Stimulated activated CD8-positive, alpha-beta memory T cell treated with anti-CD3 and anti-CD28 coated beads, Interleukin-15, amount 100 ng/mL, for 4 hours (primary cell): Measurements from ENCODE around the gene ZNF71.
"Not testable (repeated sequence)": the region's sequence is repeated elsewhere in the genome, so short reads cannot be mapped to it uniquely, and the experiment has no call there.

Source experiments
- DNase-seq, 2 donors: peaks; one replicate each; pipeline ENCODE4 v3.0.0-alpha.2; 2020; ENCODE audit warnings: low read depth in 2 of 2

ZNF71 gene

GRCh38 chr19:56622374-56622773 is 27.3 kb downstream of the ZNF71 start:
- DNase-seq = no peak

DNA sequence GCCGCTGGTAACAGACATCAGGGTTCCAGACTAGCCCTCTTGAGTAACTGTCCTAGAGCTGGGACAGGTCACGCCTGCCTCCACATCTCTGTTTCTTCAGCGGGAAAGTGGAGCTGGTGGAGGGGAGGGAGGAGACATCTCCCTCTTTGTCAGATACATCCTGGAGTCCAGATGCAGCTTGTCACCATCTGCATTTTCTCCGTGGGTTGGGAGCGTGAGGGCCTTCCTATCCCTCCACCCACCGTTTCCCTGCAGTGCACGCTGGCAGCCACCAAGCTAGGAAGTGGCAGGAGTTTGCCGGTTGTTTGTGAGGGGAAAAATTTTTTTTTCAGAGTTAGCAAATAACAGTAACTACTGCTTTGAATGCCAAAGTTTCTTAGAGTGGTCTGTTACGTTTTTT is 27.9 kb downstream of the ZNF71 start:
- no peak for DNase-seq

DNA sequence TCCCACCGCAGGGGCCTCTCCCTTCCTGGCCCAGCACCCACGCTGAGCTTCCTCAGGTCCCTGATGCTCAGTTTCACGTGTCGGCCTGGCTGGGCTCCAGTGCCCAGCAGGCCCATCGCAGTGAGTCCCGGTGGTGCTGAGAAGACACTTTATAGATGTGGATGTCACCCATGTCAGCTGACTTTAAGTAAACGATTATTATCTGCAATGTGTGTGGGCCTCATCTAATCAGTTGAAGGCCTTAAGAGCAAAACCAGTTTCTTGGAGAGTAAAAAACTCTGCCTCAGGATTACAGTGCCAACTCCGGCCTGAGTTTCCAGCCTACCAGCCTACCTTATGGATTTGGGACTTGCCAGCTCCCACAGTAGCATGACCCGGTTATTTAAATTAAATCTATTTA is 30.6 kb downstream of the ZNF71 start:
- DNase-seq = no peak

GRCh38 chr19:56633021-56633420 is 37.9 kb downstream of the ZNF71 start:
- no peak for DNase-seq

DNA sequence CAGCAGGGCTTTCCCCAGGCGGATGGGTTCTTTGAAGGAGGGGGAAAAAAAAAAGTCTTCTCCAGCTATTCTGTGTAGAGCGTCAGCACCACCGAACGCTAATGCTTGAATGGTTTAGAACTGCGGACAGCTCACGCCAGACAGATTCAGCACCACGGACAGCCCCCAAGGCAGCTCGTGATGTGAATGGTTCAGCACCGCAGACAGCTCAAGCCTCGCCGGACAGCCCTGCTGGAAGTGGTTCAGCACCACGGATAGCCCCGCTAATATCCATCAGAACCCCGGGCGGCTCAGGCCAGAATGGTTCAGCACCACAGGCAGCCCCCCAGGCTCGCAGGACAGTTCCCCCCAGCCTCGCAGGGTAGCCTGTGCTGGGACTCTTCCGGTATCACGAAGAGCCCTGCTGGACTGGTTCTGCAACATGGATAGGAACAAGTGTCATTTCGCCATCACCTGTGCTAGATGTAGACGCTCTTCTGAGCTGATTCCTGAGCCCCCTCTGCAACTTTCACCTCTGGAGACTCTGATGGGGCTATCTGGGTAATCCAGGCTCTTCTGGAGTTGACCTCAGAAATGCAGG is 43.0 kb downstream of the ZNF71 start:
- no peak for DNase-seq

GRCh38 chr19:56639217-56639616 is 44.1 kb downstream of the ZNF71 start:
- no peak for DNase-seq

DNA sequence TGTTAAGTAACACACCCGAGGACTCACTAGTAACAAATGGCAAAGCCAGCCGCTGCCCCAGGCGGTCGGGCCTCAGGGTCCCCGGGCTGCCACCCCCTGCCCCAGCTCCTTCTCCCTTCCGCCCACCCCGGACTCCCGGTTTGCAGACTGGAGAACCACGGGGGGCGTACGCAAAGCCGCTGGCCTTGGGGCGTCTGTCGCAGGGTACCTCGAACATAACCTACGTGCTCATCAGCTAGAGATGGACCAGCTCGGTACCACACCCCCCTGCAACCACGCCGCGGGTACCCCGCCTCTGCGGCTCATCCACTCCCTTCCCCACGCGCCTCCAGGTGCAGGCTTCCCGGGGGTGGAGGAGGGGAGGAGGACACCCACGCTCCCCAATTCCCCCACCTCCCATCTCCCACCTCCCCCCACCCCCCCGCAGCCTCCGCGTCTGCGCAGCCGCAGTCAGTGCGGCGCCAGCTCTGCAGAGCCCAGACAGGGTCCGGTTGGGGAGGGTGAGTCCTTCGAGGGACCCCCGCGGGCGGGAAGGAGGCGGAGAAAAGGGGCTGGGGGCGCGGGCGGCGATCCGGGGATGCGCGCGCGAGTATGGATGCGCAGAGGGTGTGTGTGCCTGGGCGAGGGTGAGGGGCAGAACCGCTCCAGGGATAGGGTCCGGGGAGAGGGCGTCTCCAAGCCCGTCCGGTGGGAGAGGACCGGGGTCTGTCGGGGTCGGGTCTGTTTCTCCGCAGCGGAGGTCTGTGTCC is 47.8 kb downstream of the ZNF71 start, which contains the start of gene SMIM17:
SMIM17 (plus strand) TSS at position 449 of the 749 bp plus-strand sequence. CDS start 2,509 bp downstream, outside the sequence.
- DNase-seq = no peak

- no peak for DNase-seq
These were observed 48.4 kb downstream of the ZNF71 start for GRCh38 chr19:56643460-56643955.

GRCh38 chr19:56654151-56654550 is 59.0 kb downstream of the ZNF71 start:
- DNase-seq = no peak

- DNase-seq = no peak
These were observed 65.4 kb downstream of the ZNF71 start for GRCh38 chr19:56660381-56661107.

- no peak for DNase-seq
These were observed 66.1 kb downstream of the ZNF71 start for GRCh38 chr19:56661248-56661647.

- no peak for DNase-seq
These were observed 68.9 kb downstream of the ZNF71 start for GRCh38 chr19:56663931-56664500.

- no peak for DNase-seq
These were observed 69.4 kb downstream of the ZNF71 start for GRCh38 chr19:56664511-56664910.

GRCh38 chr19:56667311-56667870 is 72.3 kb downstream of the ZNF71 start:
- DNase-seq = no peak

GRCh38 chr19:56668676-56669075 is 73.6 kb downstream of the ZNF71 start:
- no peak for DNase-seq

DNA sequence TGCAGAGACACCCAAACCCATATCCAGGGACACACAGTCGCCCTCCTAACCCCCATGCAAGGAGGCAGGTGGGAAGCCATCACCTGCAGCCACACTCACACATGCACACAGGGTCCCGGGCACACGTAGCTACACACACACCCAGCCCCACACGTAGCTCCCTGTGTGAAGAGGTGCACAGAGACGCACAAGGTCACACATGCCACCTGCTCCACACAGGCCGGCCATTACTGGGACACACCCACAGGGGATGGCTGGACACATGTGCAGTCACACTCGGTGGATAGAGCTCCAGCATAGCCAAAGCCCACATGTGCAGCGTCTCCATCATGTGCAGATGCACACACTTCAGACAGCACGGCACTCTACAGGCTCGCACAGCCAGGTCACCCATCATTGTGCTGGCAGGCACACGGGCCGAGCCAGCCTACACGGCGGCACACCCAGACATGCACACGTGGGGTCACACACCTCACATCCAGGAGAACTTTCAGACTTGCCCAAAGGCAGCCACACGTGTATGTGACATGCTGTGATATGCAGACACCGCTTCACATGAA is 75.4 kb downstream of the ZNF71 start:
- DNase-seq = no peak

GRCh38 chr19:56670961-56671612 is 76.0 kb downstream of the ZNF71 start:
- DNase-seq = no peak

- peak; percentile 56 to 61 for DNase-seq
These were observed 76.5 kb downstream of the ZNF71 start, which contains the start of gene ZNF835 for GRCh38 chr19:56671613-56671994. TSS of gene ZNF835 (minus strand) at chr19:56671757. CDS start at chr19:56665198, 6,559 bp downstream.

- DNase-seq = not testable (repeated sequence)
These were observed 77.5 kb downstream of the ZNF71 start for GRCh38 chr19:56672610-56673009.
